ENCODE data around the gene SOX30. TPM values are rescaled to one million over a fixed set of nuclear protein-coding genes. Genes with fewer than 3 reads are reported as not detected.

Gene SOX30
- total RNA-seq, 1 experiment from 2014 or later, result 0.11 TPM

- BruUV-seq (replicated peaks), result no TSS peak
- no peaks in the 10 kb centered on the region for H3K27me3 ChIP-seq (ENCODE audit: insufficient read depth, low read depth)
- no peak overlapping the region for H3K4me3 ChIP-seq
- H3K36me3 ChIP-seq (ENCODE audit: low read depth), result no peaks in the 10 kb centered on the region
- no peaks in the 10 kb centered on the region for H4K20me1 ChIP-seq (ENCODE audit: insufficient read depth)
- H3K9me2 ChIP-seq (ENCODE audit: insufficient read depth), result no peaks in the 10 kb centered on the region; the same call in 1 of the 2 replicates
- 0 out of 2 replicates have a peak overlapping the region, but pooled peaks have one; percentile 41 for H3K4me2 ChIP-seq
- no peaks in the 10 kb centered on the region for H3K79me2 ChIP-seq (ENCODE audit: low read depth)
- peaks cover 57% of the 10 kb centered on the region for H3K4me1 ChIP-seq (replicated peaks; ENCODE audit: insufficient read depth)
- CTCF ChIA-PET, result no interaction called here
- H3K27ac ChIP-seq, result peak overlapping the region; percentile 97
- intact Hi-C loops (cut with micrococcal nuclease; ENCODE audit: unreplicated experiment), result loop anchor here (10.0 kb wide), 1 partner anchor 112 kb away; no protein-coding TSS in a partner anchor
- DNase-seq, result no peak
- POLR2A ChIA-PET (ENCODE audit: unreplicated experiment), result no interaction called here
- TF ChIP-seq EZH2 (IDR thresholded peaks at IDR 0.05; ENCODE audit: low read depth) (no peak), CTCF (conservative IDR thresholded peaks at IDR 0.05) (no peak)
- 0 out of 2 replicates have a peak, but pooled peaks cover 4% of the 10 kb centered on the region for H3K9me3 ChIP-seq (ENCODE audit: insufficient read depth, low read depth)
- no peak overlapping the region; the same call in 1 of the 2 replicates for H2AFZ ChIP-seq
- H3F3A ChIP-seq (ENCODE audit: insufficient read depth, low read depth), result peaks cover 41% of the 10 kb centered on the region
Measured at GRCh38 chr5:157602505-157602904, 49.7 kb downstream of the SOX30 start.

GRCh38 chr5:157600252-157600651 lies 52.0 kb downstream of the SOX30 start:
- no peak overlapping the region for H3K4me2 ChIP-seq
- no peaks in the 10 kb centered on the region for H3K36me3 ChIP-seq (ENCODE audit: low read depth)
- no peaks in the 10 kb centered on the region for H3K79me2 ChIP-seq (ENCODE audit: low read depth)
- intact Hi-C loops (cut with micrococcal nuclease; ENCODE audit: unreplicated experiment), result loop anchor here (10.0 kb wide), 1 partner anchor 115 kb away; no protein-coding TSS in a partner anchor
- ChIA-PET CTCF (no interaction called here), POLR2A (ENCODE audit: unreplicated experiment) (no interaction called here)
- peaks cover 35% of the 10 kb centered on the region for H3K4me1 ChIP-seq (replicated peaks; ENCODE audit: insufficient read depth)
- H3K4me3 ChIP-seq, result no peak overlapping the region
- H3K9me2 ChIP-seq (ENCODE audit: insufficient read depth), result no peaks in the 10 kb centered on the region; the same call in 1 of the 2 replicates
- no TSS peak for BruUV-seq (replicated peaks)
- DNase-seq, result no peak
- TF ChIP-seq CTCF (conservative IDR thresholded peaks at IDR 0.05), result no peak
- no peak for TF ChIP-seq EZH2 (IDR thresholded peaks at IDR 0.05; ENCODE audit: low read depth)
- H4K20me1 ChIP-seq (ENCODE audit: insufficient read depth), result no peaks in the 10 kb centered on the region
- H3F3A ChIP-seq (ENCODE audit: insufficient read depth, low read depth), result peaks cover 26% of the 10 kb centered on the region
- no peaks in the 10 kb centered on the region for H3K27me3 ChIP-seq (ENCODE audit: insufficient read depth, low read depth)
- H3K9me3 ChIP-seq (ENCODE audit: insufficient read depth, low read depth), result 0 out of 2 replicates have a peak, but pooled peaks cover 4% of the 10 kb centered on the region
- no peak overlapping the region for H2AFZ ChIP-seq
- no peak overlapping the region for H3K27ac ChIP-seq

- TF ChIP-seq CTCF (conservative IDR thresholded peaks at IDR 0.05) (no peak), EZH2 (IDR thresholded peaks at IDR 0.05; ENCODE audit: low read depth) (no peak)
- Histone ChIP-seq H3F3A (ENCODE audit: insufficient read depth, low read depth) (peaks cover 21% of the 10 kb centered on the region), H3K27me3 (ENCODE audit: insufficient read depth, low read depth) (no peaks in the 10 kb centered on the region), H2AFZ (no peak overlapping the region), H3K9me2 (ENCODE audit: insufficient read depth) (no peaks in the 10 kb centered on the region; the same call in 1 of the 2 replicates), H3K4me3 (no peak overlapping the region), H3K9me3 (ENCODE audit: insufficient read depth, low read depth) (0 out of 2 replicates have a peak, but pooled peaks cover 4% of the 10 kb centered on the region), H3K36me3 (ENCODE audit: low read depth) (no peaks in the 10 kb centered on the region), H3K4me2 (no peak overlapping the region), H3K27ac (no peak overlapping the region), H4K20me1 (ENCODE audit: insufficient read depth) (no peaks in the 10 kb centered on the region), H3K4me1 (replicated peaks; ENCODE audit: insufficient read depth) (peaks cover 28% of the 10 kb centered on the region), H3K79me2 (ENCODE audit: low read depth) (no peaks in the 10 kb centered on the region)
- POLR2A ChIA-PET (ENCODE audit: unreplicated experiment), result no interaction called here
- intact Hi-C loops (cut with micrococcal nuclease; ENCODE audit: unreplicated experiment), result no loop called here
- DNase-seq, result no peak
- CTCF ChIA-PET, result no interaction called here
- no TSS peak for BruUV-seq (replicated peaks)
Measured at GRCh38 chr5:157599565-157599964, 52.7 kb downstream of the SOX30 start.

Measured in PC-9 (cell line).